Trophoblast cell (in vitro differentiated cells and primary cell): ENCODE measurements around the gene TOR4A.

Source experiments
- DNase-seq, 2 donors: peaks; one replicate each; pipeline ENCODE4 v3.0.0-alpha.2; 2016
- H2AFZ ChIP-seq: 2 replicates; pipeline ENCODE4 v1.6.1; 2013; ENCODE audit warnings: low read length, moderate library complexity, mild to moderate bottlenecking; ENCODE audit not compliant: insufficient read depth, poor library complexity
- H2AK5ac ChIP-seq: 2 replicates; pipeline ENCODE4 v1.6.1; 2013; ENCODE audit warnings: mild to moderate bottlenecking, low read length
- H2BK120ac ChIP-seq: 2 replicates; pipeline ENCODE4 v1.6.1; 2013; ENCODE audit warnings: low read length, mild to moderate bottlenecking, moderate library complexity; ENCODE audit not compliant: insufficient read depth, poor library complexity
- H2BK12ac ChIP-seq: 2 replicates; pipeline ENCODE4 v1.6.1; 2013; ENCODE audit warnings: mild to moderate bottlenecking, low read length, moderate library complexity
- H2BK5ac ChIP-seq: 2 replicates; pipeline ENCODE4 v1.6.1; 2013; ENCODE audit warnings: low read length, low read depth, moderate library complexity, mild to moderate bottlenecking; ENCODE audit not compliant: poor library complexity
- H3K14ac ChIP-seq: 2 replicates; pipeline ENCODE4 v1.6.1; 2013; ENCODE audit warnings: mild to moderate bottlenecking, low read length
- H3K18ac ChIP-seq: 2 replicates; pipeline ENCODE4 v1.6.1; 2013; ENCODE audit warnings: mild to moderate bottlenecking, low read length
- H3K23ac ChIP-seq: 2 replicates; pipeline ENCODE4 v1.6.1; 2013; ENCODE audit warnings: low read length
- H3K27ac ChIP-seq: 2 replicates; pipeline ENCODE4 v1.5.1; 2013; ENCODE audit warnings: low read depth, mild to moderate bottlenecking, inconsistent platforms, low read length, moderate library complexity
- H3K27me3 ChIP-seq: 2 replicates; pipeline ENCODE4 v1.6.1; 2013; ENCODE audit warnings: inconsistent platforms, mild to moderate bottlenecking, low read length, moderate library complexity; ENCODE audit not compliant: insufficient read depth
- H3K36me3 ChIP-seq, 2 experiments: 1 replicate in 1 of 2; 2 replicates in 1 of 2; pipeline ENCODE4 v1.6.1; 2013; ENCODE audit warnings: low read length in 2 of 2, mild to moderate bottlenecking in 2 of 2, moderate library complexity in 1 of 2; ENCODE audit not compliant: insufficient read depth in 2 of 2, control insufficient read depth in 1 of 2
- H3K4ac ChIP-seq: 2 replicates; pipeline ENCODE4 v1.6.1; 2013; ENCODE audit warnings: low read depth, mild to moderate bottlenecking, low read length, moderate library complexity
- H3K4me1 ChIP-seq, 2 experiments: 1 replicate in 1 of 2; 2 replicates in 1 of 2; pipeline ENCODE4 v1.6.1; 2013; ENCODE audit warnings: low read length in 2 of 2, mild to moderate bottlenecking in 2 of 2, moderate library complexity in 1 of 2; ENCODE audit not compliant: insufficient read depth in 2 of 2, control insufficient read depth in 1 of 2
- H3K4me2 ChIP-seq: 2 replicates; pipeline ENCODE4 v1.6.1; 2013; ENCODE audit warnings: inconsistent platforms, mild to moderate bottlenecking, low read length, moderate library complexity
- H3K4me3 ChIP-seq: 2 replicates; pipeline ENCODE4 v1.5.1; 2013; ENCODE audit warnings: mild to moderate bottlenecking, low read depth, low read length, inconsistent platforms
- H3K79me1 ChIP-seq: one replicate; pipeline ENCODE4 v1.6.1; 2013; ENCODE audit warnings: low read length
- H3K79me2 ChIP-seq: 2 replicates; pipeline ENCODE4 v1.6.1; 2013; ENCODE audit warnings: low read length, mild to moderate bottlenecking; ENCODE audit not compliant: control insufficient read depth, insufficient read depth, poor library complexity
- H3K9ac ChIP-seq: 2 replicates; pipeline ENCODE4 v1.6.1; 2013; ENCODE audit warnings: mild to moderate bottlenecking, low read length
- H3K9me3 ChIP-seq: 2 replicates; pipeline ENCODE4 v1.6.1; 2013; ENCODE audit warnings: low read depth, mild to moderate bottlenecking, control low read depth, inconsistent platforms, low read length; ENCODE audit not compliant: insufficient read depth
- H4K12ac ChIP-seq: 2 replicates; pipeline ENCODE4 v1.6.1; 2013; ENCODE audit warnings: low read depth, mild to moderate bottlenecking, low read length, moderate library complexity
- H4K8ac ChIP-seq: 2 replicates; pipeline ENCODE4 v1.6.1; 2013; ENCODE audit warnings: low read depth, mild to moderate bottlenecking, low read length, moderate library complexity
- H4K91ac ChIP-seq: one replicate; pipeline ENCODE4 v1.6.1; 2013; ENCODE audit warnings: low read depth, mild to moderate bottlenecking, low read length, moderate library complexity
- WGBS: extraction: QIAGEN DNeasy Blood & Tissue Kit; methylation state at CpG from one replicate; pipeline ENCODE4 v1.1.7; 2013; ENCODE audit warnings: missing lambda C conversion rate; ENCODE audit not compliant: insufficient read length, insufficient coverage; ENCODE audit errors: extremely low coverage; 5-methylcytosine and 5-hydroxymethylcytosine counted together

TOR4A gene

DNA sequence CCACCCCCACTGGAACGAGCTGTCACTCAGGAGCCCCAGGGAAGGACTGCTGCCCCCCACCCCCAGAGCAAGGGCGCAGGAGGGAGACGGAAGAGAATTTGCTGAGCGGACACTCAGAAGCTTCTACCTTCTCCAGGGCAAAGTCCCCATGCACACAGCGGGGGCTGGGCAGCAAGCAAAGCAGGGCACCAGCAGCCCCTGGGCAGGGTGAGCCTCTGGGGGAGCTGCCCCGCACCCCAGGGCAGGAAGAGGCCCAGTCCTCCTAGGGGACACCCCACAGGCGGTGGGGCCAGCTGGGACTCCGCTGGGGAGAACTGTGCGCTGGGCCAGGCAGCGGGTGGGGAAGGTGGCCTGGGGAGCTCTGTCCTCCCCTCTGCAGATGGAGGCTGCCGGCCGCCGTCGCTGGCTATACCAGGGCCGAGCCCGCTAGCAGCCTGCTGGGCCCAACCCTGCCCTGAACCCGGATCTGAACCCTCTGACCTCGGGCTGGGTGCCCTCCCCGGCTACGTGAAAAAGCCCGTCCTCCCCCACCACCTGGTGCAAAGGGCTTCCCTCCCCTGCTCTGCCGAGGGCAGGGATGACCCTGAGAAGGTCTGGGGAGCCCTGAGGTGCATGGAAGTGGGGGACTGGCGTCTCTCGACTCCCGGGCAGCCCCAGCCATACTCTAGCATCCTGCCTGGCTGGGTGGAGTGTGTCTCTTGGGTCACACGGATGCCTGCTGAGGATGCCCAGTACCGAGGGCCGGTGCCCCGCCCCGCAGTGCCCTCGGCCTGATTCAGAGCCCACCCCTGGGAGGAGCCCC, 47.4 kb upstream of the TOR4A start:
- H3K36me3 ChIP-seq = no peaks in the 10 kb centered on the region
- no peak overlapping the region for H4K12ac ChIP-seq
- H3K4me2 ChIP-seq = no peak overlapping the region
- peaks cover 10 to 17% of the 10 kb centered on the region in 2 experiments for H3K4me1 ChIP-seq
- no peaks in the 10 kb centered on the region for H3K27me3 ChIP-seq
- no peak overlapping the region for H3K9ac ChIP-seq
- H4K8ac ChIP-seq = no peak overlapping the region
- WGBS = no CpG with 5 or more reads among the region's 31 CpGs
- no peak overlapping the region for H3K18ac ChIP-seq
- DNase-seq = no peak
- H2AFZ ChIP-seq = no peak overlapping the region
- no peak overlapping the region for H3K4me3 ChIP-seq
- no peak overlapping the region for H2AK5ac ChIP-seq
- no peak overlapping the region for H2BK120ac ChIP-seq
- H3K14ac ChIP-seq = no peak overlapping the region
- H3K27ac ChIP-seq = no peak overlapping the region
- H4K91ac ChIP-seq = no peak overlapping the region
- no peak overlapping the region for H2BK12ac ChIP-seq
- no peak overlapping the region for H3K23ac ChIP-seq
- H3K79me1 ChIP-seq = no peaks in the 10 kb centered on the region
- no peak overlapping the region for H3K4ac ChIP-seq
- H3K9me3 ChIP-seq = peaks cover 3% of the 10 kb centered on the region
- H2BK5ac ChIP-seq = no peak overlapping the region
- no peaks in the 10 kb centered on the region for H3K79me2 ChIP-seq

DNA sequence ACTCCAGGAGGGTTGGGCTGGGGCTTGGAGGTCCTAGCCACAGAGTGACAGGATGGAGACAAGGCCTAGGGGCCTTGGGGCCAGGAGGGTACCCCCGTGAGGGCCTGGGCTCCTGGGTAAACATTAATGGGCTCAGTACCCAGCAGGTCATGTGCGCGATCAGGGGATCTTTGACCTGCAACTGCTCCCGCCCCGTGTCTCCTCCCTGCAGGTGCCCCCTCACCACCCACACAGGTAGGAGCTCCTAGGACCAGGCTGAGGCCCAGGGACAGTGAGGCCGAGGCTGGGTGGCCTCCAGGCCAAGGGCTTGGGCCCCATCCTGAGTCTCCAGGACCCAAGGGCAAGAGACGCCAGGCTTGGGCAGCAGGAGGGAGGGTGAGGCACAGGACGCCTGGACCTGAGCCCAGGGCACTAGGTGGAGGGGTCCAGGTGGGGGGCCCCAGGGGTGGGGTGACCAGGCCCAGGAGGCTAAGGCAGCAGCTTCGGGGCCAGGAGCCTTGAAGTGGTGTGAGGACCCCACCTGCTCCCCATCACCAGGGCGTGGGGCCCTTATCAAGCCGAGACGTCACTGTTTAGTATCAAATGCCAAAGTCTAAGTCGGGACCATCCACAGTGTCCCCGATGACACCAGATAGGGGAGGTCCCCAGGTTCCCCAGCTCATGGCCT, 46.7 kb upstream of the TOR4A start, which contains the start of gene SLC34A3:
SLC34A3 (plus strand) TSS at position 197 of the 667 bp plus-strand sequence. CDS start 802 bp downstream, outside the sequence.
- Histone ChIP-seq H3K9me3 (peaks cover 3% of the 10 kb centered on the region), H3K27ac (no peak within 1 kb of the TSS), H2BK12ac (no peak within 1 kb of the TSS), H3K79me1 (no peaks in the 10 kb centered on the region), H2AK5ac (no peak within 1 kb of the TSS), H3K9ac (no peak within 1 kb of the TSS), H3K79me2 (no peaks in the 10 kb centered on the region), H3K27me3 (no peaks in the 10 kb centered on the region), H3K4me1 (peaks cover 10 to 17% of the 10 kb centered on the region in 2 experiments), H3K4ac (no peak within 1 kb of the TSS), H3K4me3 (no peak within 1 kb of the TSS), H3K18ac (no peak within 1 kb of the TSS), H4K12ac (no peak within 1 kb of the TSS), H3K36me3 (no peaks in the 10 kb centered on the region), H4K8ac (no peak within 1 kb of the TSS), H3K14ac (no peak within 1 kb of the TSS), H3K4me2 (no peak within 1 kb of the TSS), H2BK120ac (no peak within 1 kb of the TSS), H4K91ac (no peak within 1 kb of the TSS), H2AFZ (no peak within 1 kb of the TSS), H2BK5ac (no peak within 1 kb of the TSS), H3K23ac (no peak within 1 kb of the TSS)
- DNase-seq = no peak
- WGBS = no CpG with 5 or more reads among the region's 14 CpGs

DNA sequence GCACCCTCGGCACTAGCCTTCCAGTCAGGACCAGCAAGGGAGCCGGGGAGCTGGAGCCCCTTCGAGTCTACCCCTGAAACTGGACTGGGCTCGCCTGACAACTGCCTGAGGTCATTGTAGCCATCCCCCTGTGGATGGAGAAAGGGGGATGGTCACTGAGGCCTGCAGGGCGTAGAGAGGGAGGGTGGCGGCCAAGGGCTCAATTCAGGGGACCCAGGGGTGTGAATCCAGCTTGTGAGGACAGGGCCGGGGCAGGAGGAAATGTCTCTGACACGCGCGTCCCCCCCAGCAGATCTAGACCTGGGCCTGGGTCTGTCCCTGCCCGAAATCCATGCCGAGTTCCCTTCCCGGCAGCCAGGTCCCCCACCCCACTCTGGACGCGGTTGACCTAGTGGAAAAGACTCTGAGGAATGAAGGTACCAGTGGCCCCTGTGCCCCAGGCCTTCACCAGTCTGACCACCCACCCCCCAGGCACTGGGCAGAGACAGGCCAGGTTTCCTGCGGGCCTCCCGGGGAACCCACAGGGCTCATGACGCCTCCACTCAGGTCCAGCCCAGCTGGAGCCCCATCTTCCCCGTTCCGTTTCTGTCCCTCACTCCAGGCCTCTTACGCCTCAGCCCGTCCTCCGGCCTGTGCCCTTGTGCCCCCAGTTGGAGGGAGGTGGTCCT, 46.0 kb upstream of the TOR4A start:
- Histone ChIP-seq H2AFZ (no peak overlapping the region), H4K91ac (no peak overlapping the region), H3K36me3 (no peaks in the 10 kb centered on the region), H3K9me3 (peaks cover 3% of the 10 kb centered on the region), H2BK5ac (no peak overlapping the region), H2BK120ac (no peak overlapping the region), H3K18ac (no peak overlapping the region), H2AK5ac (no peak overlapping the region), H3K4ac (no peak overlapping the region), H3K9ac (no peak overlapping the region), H3K14ac (no peak overlapping the region), H2BK12ac (no peak overlapping the region), H3K79me1 (no peaks in the 10 kb centered on the region), H3K27me3 (no peaks in the 10 kb centered on the region), H3K27ac (no peak overlapping the region), H3K4me3 (no peak overlapping the region), H3K79me2 (no peaks in the 10 kb centered on the region), H4K12ac (no peak overlapping the region), H4K8ac (no peak overlapping the region), H3K4me1 (peaks cover 7 to 14% of the 10 kb centered on the region in 2 experiments), H3K4me2 (no peak overlapping the region), H3K23ac (no peak overlapping the region)
- no peak for DNase-seq
- no CpG with 5 or more reads among the region's 23 CpGs for WGBS

DNA sequence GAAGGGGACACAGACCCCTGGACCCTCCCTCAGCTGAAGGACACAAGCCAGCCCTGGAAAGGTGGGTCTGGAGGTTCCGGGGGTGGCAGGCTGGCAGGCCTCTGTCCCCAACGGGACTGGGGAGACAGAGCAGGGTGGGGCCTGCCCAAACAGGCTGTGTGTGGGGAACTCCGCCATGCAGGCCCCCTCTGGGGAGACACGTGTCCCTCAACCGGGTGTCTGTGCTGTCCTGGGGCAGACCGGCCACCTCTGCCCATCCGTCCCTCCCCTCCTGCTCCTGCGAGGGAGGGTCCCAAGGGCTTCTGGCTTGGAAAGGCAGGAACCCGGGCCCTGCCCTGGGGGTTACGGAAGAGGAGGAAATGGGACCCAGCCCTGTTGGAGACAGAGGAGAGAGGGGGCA, 45.4 kb upstream of the TOR4A start:
- no peak overlapping the region for H4K91ac ChIP-seq
- DNase-seq = no peak
- no peaks in the 10 kb centered on the region for H3K79me1 ChIP-seq
- no peak overlapping the region for H2AFZ ChIP-seq
- no CpG with 5 or more reads among the region's 10 CpGs for WGBS
- H3K9ac ChIP-seq = no peak overlapping the region
- no peak overlapping the region for H4K12ac ChIP-seq
- H3K27me3 ChIP-seq = no peaks in the 10 kb centered on the region
- H3K79me2 ChIP-seq = no peaks in the 10 kb centered on the region
- no peak overlapping the region for H4K8ac ChIP-seq
- peaks cover 8 to 13% of the 10 kb centered on the region in 2 experiments for H3K4me1 ChIP-seq
- H3K4me2 ChIP-seq = no peak overlapping the region
- peaks cover 1% of the 10 kb centered on the region for H3K9me3 ChIP-seq
- H2AK5ac ChIP-seq = no peak overlapping the region
- no peak overlapping the region for H3K4me3 ChIP-seq
- no peak overlapping the region for H3K4ac ChIP-seq
- no peak overlapping the region for H2BK5ac ChIP-seq
- no peak overlapping the region for H2BK120ac ChIP-seq
- no peak overlapping the region for H3K14ac ChIP-seq
- H3K36me3 ChIP-seq = no peaks in the 10 kb centered on the region
- no peak overlapping the region for H2BK12ac ChIP-seq
- no peak overlapping the region for H3K27ac ChIP-seq
- H3K18ac ChIP-seq = no peak overlapping the region
- H3K23ac ChIP-seq = no peak overlapping the region
